ENCODE results near the gene PGBD2. TPM values are rescaled to one million over a fixed set of nuclear protein-coding genes. Genes with fewer than 3 reads are reported as not detected.
A peak's percentile ranks its signal among the peaks of the same experiment; 100 is the strongest.

Gene PGBD2
- total and polyA plus RNA-seq, 10 of the 15 experiments (the other 5 are each of a cell fraction or from before 2014, with no cell fraction given), result 4.0 to 10.3 (median 4.5) TPM

DNA sequence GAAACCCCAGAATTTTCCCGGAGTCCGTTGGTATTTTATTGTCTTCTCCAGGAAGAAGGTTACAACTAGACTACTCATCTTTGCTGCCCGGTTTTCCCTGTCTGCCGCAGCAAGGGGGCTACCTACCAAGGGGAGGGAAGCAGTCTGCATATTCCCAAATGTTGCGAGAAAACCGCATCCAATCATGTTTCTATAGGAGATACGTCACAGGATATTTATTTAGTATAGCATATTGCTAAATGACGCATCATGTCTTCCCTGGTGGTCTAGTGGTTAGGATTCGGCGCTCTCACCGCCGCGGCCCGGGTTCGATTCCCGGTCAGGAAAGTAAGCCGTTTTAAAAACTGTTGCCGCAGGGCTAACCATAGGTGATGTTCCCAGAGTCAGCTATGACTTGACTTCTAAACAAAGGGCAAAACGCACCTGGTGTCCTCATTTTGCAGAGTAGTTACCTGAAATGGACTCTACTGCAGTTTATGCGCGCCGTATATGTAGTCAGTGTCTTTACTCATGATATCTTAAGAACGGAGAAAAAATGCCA, 32.0 kb upstream of the PGBD2 start (continued):
- TF ChIP-seq, protein P1, sequence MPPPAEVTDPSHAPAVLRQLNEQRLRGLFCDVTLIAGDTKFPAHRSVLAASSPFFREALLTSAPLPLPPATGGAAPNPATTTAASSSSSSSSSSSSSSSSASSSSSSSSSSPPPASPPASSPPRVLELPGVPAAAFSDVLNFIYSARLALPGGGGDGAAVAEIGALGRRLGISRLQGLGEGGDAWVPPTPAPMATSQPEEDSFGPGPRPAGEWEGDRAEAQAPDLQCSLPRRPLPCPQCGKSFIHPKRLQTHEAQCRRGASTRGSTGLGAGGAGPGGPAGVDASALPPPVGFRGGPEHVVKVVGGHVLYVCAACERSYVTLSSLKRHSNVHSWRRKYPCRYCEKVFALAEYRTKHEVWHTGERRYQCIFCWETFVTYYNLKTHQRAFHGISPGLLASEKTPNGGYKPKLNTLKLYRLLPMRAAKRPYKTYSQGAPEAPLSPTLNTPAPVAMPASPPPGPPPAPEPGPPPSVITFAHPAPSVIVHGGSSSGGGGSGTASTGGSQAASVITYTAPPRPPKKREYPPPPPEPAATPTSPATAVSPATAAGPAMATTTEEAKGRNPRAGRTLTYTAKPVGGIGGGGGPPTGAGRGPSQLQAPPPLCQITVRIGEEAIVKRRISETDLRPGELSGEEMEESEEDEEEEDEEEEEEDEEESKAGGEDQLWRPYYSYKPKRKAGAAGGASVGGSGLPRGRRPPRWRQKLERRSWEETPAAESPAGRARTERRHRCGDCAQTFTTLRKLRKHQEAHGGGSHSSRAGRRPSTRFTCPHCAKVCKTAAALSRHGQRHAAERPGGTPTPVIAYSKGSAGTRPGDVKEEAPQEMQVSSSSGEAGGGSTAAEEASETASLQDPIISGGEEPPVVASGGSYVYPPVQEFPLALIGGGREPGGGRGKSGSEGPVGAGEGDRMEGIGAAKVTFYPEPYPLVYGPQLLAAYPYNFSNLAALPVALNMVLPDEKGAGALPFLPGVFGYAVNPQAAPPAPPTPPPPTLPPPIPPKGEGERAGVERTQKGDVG (CRISPR knock-in tag; IDR thresholded peaks at IDR 0.05), result no peak
- TF ChIP-seq IKZF1 (conservative IDR thresholded peaks at IDR 0.05), result peak; percentile 98
- no peak for TF ChIP-seq MYC (IDR thresholded peaks at IDR 0.05; ENCODE audit: insufficient read depth, insufficient read length, insufficient replicate concordance, low read length, severe bottlenecking)
- peak; percentile 87 for TF ChIP-seq SREBF2 (IDR thresholded peaks at IDR 0.05; ENCODE audit: low read length)
- TF ChIP-seq TBL1XR1 (IDR thresholded peaks at IDR 0.05; ENCODE audit: low read depth, low read length), result no peak; the same call in 1 of the 2 replicates
- TF ChIP-seq, protein P2, sequence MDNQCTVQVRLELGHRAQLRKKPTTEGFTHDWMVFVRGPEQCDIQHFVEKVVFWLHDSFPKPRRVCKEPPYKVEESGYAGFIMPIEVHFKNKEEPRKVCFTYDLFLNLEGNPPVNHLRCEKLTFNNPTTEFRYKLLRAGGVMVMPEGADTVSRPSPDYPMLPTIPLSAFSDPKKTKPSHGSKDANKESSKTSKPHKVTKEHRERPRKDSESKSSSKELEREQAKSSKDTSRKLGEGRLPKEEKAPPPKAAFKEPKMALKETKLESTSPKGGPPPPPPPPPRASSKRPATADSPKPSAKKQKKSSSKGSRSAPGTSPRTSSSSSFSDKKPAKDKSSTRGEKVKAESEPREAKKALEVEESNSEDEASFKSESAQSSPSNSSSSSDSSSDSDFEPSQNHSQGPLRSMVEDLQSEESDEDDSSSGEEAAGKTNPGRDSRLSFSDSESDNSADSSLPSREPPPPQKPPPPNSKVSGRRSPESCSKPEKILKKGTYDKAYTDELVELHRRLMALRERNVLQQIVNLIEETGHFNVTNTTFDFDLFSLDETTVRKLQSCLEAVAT (IDR thresholded peaks at IDR 0.05), result peak; percentile 78
- 0 out of 2 replicates have a peak, but pooled peaks have one; percentile 22 for TF ChIP-seq BACH1 (IDR thresholded peaks at IDR 0.05; ENCODE audit: borderline replicate concordance)
- peak; percentile 42 for TF ChIP-seq HDAC6 (IDR thresholded peaks at IDR 0.05; ENCODE audit: unreplicated experiment)
- no peak; the same call in 1 of the 2 replicates for TF ChIP-seq ZBED1 (IDR thresholded peaks at IDR 0.05; ENCODE audit: borderline replicate concordance)
- TF ChIP-seq, protein P3, sequence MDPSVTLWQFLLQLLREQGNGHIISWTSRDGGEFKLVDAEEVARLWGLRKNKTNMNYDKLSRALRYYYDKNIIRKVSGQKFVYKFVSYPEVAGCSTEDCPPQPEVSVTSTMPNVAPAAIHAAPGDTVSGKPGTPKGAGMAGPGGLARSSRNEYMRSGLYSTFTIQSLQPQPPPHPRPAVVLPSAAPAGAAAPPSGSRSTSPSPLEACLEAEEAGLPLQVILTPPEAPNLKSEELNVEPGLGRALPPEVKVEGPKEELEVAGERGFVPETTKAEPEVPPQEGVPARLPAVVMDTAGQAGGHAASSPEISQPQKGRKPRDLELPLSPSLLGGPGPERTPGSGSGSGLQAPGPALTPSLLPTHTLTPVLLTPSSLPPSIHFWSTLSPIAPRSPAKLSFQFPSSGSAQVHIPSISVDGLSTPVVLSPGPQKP (IDR thresholded peaks at IDR 0.05; ENCODE audit: low read depth, low read length), result no peak
- TF ChIP-seq POU2F2 (IDR thresholded peaks at IDR 0.05; ENCODE audit: borderline replicate concordance, low read depth, low read length), result no peak
- peak; percentile 55 for TF ChIP-seq MTA2 (IDR thresholded peaks at IDR 0.05; ENCODE audit: low read depth)
- peak; percentile 43 for TF ChIP-seq RELA (IDR thresholded peaks at IDR 0.05; ENCODE audit: borderline replicate concordance, partially characterized antibody)
- TF ChIP-seq NFIC (IDR thresholded peaks at IDR 0.05; ENCODE audit: low read depth, low read length), result peak; percentile 88
- no peak for TF ChIP-seq BCL11A (IDR thresholded peaks at IDR 0.05; ENCODE audit: low read depth, low read length)
- no peak for TF ChIP-seq WRNIP1 (IDR thresholded peaks at IDR 0.05; ENCODE audit: borderline replicate concordance, low read depth, low read length)
- no peak for TF ChIP-seq HDGF (IDR thresholded peaks at IDR 0.05)
- TF ChIP-seq EP300 (IDR thresholded peaks at IDR 0.05; ENCODE audit: borderline replicate concordance in 1 of 2, control insufficient read depth in 1 of 2, low read depth in 2 of 2, low read length in 2 of 2), result no peak
- TF ChIP-seq IKZF2 (IDR thresholded peaks at IDR 0.05), result peak; percentile 99
- TF ChIP-seq, protein P4, sequence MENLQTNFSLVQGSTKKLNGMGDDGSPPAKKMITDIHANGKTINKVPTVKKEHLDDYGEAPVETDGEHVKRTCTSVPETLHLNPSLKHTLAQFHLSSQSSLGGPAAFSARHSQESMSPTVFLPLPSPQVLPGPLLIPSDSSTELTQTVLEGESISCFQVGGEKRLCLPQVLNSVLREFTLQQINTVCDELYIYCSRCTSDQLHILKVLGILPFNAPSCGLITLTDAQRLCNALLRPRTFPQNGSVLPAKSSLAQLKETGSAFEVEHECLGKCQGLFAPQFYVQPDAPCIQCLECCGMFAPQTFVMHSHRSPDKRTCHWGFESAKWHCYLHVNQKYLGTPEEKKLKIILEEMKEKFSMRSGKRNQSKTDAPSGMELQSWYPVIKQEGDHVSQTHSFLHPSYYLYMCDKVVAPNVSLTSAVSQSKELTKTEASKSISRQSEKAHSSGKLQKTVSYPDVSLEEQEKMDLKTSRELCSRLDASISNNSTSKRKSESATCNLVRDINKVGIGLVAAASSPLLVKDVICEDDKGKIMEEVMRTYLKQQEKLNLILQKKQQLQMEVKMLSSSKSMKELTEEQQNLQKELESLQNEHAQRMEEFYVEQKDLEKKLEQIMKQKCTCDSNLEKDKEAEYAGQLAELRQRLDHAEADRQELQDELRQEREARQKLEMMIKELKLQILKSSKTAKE (IDR thresholded peaks at IDR 0.05; ENCODE audit: low read depth, poor library complexity, severe bottlenecking), result peak; percentile 95
- TF ChIP-seq MXI1 (IDR thresholded peaks at IDR 0.05; ENCODE audit: low read depth, low read length), result no peak
- TF ChIP-seq EZH2 (IDR thresholded peaks at IDR 0.05; ENCODE audit: borderline replicate concordance, control insufficient read depth, low read depth, low read length), result no peak
- TF ChIP-seq KAT2A (conservative IDR thresholded peaks at IDR 0.05; ENCODE audit: control insufficient read depth, low read depth, low read length), result no peak
- no peak for TF ChIP-seq DPF2 (IDR thresholded peaks at IDR 0.05)
